HG02571 (cell line): ENCODE data around the gene KRT15.

Experiments used
- ATAC-seq: cut with Tn5 transposase; IDR thresholded peaks from one replicate; pipeline ENCODE4 v1.9.1; 2021; ENCODE audit warnings: mild to moderate bottlenecking, moderate library complexity; ENCODE audit not compliant: unreplicated experiment

Gene KRT15

DNA sequence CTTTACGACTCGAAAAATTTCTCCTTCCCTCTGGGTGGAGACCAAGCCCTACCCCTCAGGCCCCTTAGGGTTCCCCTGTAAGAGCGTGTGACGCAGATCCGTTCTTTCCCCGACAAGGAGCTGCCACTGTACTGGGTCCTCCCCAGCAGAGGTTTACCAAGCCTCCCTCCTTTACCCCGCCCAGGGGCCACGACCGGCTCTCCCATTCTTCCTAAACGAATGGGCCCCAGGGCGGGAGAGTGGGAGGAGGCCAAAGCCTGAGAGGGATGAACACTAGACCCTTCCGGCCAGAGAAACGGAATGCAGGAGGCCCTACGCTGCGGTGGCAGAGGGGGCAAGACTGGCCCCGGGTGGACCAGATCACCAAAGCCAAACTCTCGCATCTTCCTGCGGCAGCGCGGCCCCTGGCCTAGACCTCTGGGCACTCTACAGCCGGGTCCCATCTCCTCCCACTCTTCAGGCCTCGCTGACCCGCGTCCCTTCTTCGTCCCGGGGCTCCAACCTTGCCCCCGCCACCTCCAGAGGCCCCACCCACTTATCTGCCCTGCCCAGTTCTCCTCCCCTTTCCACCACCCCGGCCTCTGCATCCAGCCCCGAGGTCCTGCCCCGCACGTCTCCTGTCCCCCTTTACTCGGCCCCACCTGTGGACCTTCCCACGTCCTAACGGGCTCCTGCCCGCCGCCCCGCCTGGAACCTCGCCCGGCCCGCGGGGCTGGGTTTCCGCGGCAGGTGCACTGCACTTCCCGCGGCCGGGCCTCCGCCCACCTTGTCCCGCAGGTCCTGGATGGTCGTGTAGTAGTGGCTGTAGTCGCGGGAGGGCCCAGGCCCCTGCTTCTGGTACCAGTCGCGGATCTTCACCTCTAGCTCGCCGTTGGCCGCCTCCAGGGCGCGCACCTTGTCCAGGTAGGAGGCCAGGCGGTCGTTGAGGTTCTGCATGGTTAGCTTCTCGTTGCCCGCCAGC, 8.7 kb upstream of the KRT15 start:
- no peak for ATAC-seq

DNA sequence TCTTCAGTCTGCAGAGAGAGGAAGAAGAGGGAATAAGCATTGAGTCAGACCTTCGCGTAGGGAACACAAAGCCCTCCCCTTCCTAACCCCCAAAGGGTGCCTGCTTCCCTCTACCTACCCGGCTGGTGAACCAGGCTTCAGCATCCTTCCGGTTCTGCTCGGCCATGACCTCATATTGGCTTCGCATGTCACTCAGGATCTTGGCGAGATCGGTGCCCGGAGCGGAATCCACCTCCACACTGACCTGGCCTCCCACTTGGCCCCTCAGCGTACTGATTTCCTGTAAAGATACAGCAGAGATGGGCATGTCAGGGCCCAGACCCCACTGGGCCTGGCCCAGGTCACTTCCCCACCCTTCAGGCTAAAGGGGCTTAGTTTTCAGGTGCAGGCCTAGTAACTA, 5.6 kb upstream of the KRT15 start:
- no peak for ATAC-seq

DNA sequence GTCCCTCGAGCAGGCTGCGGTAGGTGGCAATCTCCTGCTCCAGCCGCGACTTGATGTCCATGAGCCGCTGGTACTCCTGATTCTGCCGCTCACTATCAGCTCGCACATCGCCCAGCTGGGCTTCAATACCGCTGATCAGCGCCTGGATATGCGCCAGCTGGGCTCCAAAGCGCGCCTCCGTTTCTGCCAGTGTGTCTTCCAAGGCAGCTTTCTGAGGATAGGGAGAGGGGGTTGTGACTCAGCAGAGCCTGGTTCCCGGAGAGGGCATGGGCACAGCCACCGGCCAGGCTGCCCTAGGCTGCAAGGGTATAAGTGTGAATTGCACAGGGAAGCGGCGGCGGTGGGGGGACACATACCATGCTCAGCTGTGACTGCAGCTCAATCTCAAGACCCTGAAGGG, 5.1 kb upstream of the KRT15 start:
- ATAC-seq, result no peak

DNA sequence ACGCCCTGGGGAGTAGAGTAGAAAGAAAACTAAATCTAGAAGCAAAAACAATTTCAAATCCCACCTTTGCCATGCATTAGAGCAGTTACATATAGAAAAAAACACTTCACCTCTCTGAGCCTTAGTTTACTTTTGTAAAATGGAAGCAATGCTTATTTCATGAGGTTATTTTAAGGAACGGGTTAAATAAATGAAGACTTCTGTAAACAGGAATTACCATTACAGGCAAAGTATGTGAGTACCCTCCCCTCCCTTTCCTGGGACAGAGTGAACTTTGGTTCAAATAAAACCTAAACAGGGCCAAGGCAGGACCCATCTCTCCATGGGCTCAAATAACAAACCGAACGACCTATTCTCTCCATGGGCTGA, 4.5 kb upstream of the KRT15 start:
- ATAC-seq, result no peak

DNA sequence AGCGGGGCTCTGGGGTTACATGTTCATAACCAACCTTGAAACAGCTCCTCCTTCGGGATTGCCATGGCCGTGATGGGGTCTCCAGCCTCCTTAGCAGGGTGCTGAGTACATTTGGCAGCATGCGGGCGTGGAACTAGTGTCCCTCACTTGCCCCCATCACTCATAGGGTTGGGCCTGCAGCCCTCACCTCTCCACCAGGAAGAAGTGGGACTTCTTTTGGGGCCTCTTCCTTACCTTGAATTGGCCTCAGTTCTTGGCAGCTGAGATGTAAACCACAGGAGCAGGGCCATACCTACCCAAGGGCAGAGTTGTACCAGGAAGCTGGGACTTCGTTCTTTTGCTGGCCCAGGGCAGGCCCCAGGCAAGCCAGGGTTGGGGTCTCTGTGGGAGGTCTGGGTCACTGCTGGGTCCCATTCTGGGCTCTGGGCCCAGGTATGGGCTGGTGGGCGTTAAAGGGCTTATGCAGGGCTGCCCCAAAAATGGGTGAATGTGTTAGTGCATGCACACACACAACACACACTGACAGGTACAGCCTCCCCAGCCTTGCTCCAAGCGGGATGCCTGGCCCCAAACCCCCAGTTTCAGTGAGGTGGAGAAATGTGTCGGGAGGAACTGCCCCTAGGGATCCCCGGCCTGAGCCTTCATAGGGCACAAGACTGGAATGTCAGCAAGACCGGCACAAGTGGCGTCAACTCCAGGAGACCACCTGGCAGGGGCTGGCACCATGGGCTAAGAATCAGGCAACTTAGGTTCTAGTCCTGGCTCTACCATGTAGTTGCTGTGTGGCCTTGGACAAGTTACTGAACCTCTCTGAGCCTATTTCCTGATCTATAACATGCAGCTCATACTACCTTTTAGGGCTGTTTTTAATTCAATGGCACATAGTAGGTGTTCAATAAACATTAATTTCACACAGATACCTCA, 3.9 kb upstream of the KRT15 start:
- no peak for ATAC-seq

DNA sequence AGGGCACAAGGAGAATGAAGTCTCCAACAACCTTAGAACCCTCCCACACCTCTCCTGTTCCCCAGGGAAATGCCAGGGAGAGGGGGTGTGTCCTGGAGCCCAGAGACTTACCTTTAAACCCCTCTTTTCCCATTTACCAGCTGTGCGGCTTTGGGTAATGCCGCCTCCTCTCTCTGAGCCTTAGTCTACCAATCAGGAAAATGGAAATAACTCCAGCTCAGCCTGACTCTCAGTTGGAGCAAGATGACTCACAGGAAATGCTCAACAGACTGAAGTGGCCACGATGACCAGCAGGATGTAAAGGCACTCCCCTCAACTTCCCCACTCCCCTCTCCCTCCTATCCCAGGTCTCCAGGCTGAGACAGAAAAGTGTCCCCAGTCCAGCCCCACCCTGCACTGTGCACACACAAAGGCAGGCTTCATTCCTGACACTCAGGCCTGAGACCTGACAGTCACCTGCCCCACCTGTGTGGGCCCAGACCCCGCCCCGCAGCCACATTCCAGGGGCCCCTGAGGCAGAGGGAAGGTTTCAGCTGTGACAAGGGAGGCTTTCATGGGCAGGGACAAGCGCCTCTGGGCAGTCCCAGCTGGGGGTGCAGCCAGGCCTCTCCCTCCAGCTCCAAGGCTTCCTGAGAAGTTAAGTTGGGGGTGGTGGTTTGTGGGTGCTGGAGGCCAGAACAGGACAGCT, 3.0 kb upstream of the KRT15 start:
- ATAC-seq, result no peak

DNA sequence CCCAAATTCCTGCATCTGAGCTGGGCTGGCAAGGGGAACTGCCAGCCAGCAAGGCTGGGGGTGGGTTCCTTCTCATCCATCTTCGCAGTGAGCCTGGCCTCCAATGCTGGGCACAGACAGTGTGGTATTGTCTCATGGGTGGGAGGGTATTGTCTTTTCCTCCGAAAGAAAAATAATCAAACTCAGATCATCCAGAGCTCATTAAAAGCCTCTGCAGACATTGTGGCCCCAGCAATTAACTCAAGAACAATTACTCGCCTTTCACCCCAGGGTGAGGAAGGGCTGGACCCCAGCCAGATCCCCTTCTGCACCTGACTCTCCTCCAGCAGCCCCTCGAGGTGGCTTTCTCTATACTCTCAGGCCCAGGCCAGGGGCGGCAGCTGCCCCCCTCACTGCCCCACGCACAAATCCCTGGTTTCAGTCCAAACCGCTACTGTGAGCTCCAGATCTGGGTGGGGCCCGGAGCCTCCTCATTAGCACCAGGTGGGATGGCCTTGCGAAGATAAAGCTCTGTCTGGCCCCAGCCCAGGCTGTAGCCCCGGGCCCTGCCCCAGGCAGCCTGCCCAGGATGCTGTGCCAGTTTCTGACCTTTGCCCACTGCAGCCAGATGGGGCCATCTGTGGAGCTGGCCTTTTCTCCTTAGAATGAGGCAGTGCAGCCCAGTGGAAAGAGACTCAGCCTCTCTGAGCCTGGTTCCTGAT, 2.3 kb upstream of the KRT15 start:
- no peak for ATAC-seq

DNA sequence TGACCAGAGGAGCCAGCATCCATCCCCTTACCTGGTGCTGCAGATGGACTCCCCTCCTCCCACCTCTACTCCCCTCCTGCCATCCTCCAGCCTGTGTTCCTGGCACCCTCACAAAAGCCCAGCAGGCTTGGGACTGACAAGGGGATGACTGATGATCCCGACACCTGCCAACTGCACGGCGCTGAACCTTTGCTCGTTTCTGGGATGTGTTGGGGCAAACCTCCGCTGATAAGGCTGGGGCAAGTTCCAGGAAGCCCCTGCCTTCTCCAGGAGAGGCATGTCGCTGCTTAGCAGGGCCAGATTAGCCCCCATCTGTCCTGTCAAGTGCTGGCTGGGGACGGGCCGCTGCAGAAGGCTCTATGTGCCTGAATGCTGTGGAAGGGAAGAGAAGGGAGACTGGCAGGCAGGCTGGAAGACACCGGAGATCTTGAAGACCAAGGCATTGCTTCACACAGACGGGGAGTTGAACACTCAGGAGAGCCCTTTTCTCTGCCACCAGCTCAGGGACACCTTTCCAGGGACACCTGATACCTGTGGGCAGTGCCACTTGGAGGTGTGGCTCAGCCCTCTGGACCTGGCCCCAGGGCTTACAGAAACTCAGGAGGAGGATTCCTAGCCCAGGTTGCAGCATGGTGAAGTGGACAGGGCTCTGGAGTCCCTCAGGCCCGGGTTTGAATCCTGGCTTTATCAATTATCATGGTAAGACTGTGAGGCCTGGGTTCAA, 973 bp upstream of the KRT15 start:
- no peak for ATAC-seq

DNA sequence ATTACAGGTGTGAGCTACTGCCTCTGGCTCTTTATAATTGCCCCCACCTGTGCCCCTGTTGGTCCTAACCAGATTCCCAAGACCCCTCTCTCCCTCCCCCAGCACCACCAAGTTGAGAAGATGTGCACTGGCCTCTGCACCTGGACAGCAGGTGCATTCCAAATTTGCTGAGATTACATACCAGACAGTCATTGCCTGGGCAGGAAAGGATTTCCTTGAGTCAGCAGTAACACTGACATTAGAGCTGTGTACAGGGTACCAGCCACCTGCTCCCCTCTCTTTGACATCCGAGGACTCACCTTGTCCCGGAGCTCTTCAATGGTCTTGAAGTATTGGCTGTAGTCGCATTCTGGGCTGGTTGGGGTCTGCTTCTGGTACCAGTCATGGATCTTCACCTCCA, 659 bp downstream of the KRT15 start:
- no peak for ATAC-seq

DNA sequence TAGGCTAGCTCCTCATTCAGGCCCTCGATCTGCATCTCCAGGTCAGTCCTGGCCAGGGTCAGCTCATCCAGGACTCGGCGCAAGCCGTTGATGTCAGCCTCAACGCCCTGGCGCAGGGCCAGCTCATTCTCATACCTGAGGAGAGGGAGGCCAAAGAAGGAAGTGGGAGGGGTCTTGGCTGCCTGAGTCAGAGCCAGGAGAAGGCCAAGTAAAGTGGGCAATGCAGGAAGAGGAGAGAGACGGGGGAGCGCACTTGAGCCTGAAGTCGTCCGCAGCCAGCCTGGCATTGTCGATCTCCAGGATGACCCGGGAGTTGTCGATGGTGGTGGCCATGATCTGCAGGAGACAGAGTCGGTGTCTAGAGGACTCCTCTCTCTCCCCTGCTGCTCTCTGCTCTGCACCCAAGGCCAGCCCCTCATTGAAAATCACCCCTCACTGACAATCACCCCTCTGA, 1.8 kb downstream of the KRT15 start:
- no peak for ATAC-seq

DNA sequence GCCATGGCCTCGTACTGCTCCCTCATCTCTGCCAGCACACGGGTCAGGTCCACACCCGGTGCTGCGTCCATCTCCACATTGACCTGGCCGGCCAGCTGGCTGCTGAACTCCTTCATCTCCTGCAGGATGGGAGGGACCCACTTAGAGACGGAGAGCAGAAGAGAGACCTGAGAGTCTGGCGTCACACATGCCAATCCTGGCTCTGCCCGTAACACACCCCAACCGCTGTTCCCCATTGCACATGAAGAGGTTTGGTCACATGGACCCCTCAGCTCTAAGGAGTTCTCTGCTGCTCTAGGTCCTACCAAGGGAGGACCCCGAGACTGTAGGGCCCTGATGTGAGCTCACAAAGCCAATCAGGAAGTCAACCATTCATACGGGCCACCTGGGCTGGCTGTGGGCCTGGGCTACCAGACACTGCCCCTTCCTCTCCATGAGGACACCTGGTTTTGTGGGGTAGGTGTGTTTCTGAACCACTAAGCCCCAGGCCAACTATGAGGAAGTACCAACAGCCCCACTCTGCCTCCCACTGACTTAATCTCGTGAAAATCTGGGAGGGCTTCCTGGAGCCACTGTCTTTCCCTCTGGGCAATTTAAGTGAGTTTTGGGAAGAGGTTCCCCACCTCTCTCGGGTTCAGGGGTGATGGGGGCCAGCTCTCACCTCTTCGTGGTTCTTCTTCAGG, 2.4 kb downstream of the KRT15 start:
- no peak for ATAC-seq

DNA sequence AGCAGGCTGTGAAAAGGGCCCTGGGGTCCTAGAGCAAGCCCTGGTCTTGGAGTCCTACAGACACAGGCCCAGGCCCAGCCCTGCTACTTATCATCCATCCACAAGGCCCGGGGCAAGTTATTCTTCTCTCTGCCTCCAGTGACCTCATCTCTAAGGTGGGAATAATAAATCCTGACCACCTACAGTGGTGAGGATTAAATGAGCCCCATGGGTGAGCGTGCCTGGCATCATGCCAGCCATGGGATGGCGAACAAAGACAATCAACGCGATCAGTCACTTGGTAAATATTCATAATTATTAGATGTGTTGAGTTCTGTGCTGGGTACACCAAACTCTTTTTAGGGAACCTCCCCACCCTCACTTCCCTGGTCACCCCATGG, 5.5 kb downstream of the KRT15 start:
- ATAC-seq, result no peak

DNA sequence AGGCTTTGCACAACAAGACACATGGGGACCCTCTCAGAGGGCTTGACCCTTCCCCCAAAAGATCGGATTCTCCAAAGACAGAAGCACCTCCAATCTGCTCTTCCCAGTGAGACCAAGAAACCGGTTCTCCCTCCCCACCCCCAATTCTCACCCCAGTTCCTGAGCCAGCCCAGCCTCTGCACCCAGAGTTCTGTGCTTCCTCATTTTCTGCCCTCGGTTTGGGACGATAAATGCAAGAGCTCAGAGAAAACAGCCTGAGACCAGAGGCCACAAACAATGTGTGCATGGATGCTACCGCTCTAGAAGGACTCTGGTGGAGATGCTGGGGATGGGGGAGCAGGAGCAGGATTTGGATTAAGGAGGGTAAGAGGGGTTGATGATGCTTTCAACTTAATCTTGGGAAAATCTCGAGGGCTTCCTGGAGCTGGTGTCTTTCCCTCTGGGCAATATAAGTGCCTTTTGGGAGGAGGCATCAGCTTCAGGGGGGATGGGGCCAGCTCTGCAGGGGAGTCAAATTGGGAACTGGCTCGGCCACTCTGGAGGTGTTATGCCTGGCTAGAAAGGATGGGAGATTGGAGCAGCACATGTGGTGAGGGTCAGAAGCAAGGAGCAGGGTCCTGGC, 6.0 kb downstream of the KRT15 start:
- no peak for ATAC-seq

DNA sequence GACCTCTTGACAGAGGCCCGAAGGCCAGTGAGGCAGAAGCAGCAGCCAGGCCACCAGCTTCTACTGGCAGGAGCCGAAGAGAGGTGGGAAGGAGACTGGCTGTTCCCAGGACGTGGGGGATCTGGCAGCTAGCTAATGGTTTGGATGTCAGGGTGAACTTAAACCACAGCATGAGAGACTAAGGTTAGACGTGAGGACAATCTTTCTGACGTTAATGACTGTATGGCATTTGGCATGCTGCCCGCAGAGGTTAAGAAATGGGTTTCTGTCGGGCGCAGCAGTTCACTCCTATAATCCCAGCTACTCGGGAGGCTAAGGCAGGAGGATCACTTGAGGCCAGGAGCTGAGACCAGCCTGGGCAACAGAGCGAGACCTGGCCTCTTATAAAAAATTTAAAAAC, 7.0 kb downstream of the KRT15 start:
- no peak for ATAC-seq

DNA sequence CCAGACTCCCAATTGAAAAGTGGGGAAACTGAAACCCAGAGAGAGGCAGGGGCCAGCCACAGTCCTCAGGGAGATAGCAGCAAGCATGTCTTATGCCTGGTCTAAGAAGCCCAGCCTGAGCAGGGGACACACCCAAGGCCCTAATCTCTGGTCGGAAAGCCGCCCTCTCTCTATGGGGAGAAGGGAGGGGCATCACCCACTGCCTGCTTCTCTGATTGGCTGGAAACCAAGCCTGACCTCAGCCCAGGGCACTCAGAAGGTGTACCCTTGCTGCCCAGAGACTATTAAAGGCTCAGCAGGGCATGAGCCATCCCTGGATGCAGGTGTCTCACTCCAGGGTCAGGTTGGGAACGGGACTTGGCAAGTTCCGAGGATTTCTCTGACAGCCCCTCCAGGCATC, 7.6 kb downstream of the KRT15 start:
- no peak for ATAC-seq

DNA sequence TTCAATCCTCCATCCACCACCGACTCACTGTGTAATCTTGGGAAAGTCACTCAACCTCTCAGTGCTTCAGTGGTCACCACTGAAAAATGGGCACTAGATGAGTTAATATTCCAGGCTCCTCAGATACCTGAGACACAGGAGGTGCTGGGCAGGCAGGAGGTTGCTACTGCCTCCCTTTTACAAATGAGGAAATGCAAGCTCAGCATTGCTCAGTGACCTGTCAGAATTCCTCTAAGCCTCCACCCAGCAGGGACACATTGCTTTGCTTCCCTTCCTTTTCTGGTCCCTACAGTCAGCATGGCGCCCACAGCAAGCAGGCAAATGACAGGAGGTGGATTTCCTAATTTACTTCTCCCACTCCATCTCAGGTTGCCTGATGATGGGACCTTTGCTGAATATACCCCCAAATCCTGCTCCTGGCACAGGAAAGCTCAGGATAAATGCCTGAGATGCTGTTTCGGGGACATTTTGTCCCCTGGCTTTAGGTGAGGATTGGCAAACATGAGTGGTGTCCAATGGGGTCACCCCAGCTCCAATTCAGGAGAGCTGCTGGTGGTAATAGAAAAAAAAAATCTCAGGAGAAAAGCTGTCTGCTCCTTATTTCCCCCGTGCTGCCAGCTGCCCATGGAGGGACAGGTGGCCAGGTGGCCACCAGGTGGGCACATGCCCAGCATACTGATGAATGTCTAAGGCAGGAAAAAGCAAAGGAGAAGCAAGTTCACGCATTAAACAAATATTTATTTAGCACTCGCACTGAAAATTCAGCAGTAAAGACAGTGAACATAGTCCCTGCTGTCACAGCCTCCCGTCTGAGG, 8.2 kb downstream of the KRT15 start:
- no peak for ATAC-seq

DNA sequence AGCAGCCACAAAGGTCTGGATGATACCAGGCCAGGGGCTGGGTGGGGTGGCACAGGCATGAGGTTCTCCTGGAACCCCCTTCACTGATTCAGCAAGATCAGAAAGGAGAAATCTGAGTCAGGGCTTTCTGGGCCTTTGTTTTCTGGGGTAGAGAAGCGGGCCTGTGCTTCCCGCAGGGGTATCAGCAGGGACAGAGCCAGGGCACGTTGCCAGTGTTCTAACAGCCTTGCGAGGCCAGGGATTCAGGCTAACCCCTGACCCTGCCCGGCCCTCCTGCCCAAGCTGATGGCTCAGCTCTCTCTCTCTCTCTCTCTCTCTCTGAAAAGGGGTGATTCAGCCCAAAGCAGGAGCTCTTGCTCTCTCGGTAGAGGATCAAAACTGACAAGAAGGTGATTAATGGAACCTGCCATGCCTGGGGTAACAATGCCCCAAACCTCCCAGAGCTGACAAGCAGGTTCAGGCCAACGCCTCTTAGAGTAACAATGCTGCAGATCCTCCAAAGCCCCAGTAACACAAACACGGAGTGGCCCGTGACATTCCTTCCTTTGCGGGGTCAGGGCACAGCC, 11.3 kb downstream of the KRT15 start:
- ATAC-seq, result no peak
